Measurements from ENCODE around the gene OTUD6A. TPM values are rescaled to one million over a fixed set of nuclear protein-coding genes. Genes with fewer than 3 reads are reported as not detected.

The OTUD6A gene
- total and polyA plus RNA-seq, 9 of the 15 experiments (the other 6 are each of a cell fraction or from before 2014, with no cell fraction given), result not detected

- TF ChIP-seq, protein P1, sequence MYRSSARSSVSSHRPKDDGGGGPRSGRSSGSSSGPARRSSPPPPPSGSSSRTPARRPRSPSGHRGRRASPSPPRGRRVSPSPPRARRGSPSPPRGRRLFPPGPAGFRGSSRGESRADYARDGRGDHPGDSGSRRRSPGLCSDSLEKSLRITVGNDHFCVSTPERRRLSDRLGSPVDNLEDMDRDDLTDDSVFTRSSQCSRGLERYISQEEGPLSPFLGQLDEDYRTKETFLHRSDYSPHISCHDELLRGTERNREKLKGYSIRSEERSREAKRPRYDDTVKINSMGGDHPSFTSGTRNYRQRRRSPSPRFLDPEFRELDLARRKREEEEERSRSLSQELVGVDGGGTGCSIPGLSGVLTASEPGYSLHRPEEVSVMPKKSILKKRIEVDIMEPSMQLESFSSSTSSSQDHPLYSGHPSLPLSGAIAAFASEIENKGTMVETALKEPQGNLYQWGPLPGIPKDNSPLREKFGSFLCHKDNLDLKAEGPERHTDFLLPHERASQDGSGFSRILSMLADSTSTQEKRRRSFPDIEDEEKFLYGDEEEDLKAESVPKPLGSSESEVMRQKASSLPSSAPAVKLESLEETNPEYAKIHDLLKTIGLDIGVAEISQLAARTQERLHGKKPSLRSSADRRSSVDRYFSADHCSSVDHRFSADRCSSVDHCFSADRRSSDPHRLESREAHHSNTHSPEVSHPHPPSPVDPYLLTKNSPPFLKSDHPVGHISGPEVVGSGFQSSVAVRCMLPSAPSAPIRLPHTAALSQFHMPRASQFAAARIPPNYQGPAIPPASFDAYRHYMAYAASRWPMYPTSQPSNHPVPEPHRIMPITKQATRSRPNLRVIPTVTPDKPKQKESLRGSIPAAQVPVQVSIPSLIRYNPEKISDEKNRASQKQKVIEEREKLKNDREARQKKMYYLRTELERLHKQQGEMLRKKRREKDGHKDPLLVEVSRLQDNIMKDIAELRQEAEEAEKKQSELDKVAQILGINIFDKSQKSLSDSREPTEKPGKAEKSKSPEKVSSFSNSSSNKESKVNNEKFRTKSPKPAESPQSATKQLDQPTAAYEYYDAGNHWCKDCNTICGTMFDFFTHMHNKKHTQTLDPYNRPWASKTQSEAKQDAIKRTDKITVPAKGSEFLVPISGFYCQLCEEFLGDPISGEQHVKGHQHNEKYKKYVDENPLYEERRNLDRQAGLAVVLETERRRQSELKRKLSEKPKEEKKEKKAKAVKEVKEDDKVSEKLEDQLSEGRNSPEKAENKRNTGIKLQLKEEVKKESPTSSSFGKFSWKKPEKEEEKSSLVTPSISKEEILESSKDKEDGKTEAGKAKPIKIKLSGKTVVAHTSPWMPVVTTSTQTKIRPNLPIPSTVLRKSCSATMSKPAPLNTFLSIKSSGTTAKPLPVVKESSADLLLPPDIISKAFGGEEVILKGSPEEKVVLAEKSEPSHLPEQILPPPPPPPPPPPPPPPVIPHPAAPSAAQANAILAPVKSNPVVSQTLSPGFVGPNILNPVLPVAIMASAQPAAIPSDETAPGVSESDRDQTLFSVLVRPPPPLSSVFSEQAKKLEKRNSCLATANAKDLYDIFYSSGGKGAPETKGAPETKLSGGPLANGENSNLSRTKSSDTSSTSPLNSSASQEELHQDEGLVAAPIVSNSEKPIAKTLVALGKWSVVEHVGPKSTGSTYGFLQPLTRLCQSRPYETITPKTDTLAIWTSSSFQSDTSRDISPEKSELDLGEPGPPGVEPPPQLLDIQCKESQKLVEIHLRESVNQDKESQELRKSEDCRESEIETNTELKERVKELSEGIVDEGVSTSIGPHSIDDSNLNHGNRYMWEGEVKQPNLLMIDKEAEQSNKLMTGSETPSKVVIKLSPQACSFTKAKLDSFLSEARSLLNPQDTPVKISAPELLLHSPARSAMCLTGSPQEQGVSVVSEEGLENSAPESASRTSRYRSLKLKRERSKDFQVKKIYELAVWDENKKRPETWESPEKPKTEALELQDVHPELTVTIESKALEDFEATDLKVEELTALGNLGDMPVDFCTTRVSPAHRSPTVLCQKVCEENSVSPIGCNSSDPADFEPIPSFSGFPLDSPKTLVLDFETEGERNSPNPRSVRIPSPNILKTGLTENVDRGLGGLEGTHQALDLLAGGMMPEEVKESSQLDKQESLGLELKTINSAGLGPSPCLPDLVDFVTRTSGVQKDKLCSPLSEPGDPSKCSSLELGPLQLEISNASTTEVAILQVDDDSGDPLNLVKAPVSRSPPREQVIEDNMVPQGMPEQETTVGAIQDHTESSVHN (IDR thresholded peaks at IDR 0.05; ENCODE audit: borderline replicate concordance in 1 of 2, low read depth in 1 of 2), result no peak
- TF ChIP-seq FIP1L1 (IDR thresholded peaks at IDR 0.05; ENCODE audit: low read depth, low read length, poor library complexity, severe bottlenecking), result no peak
- TF ChIP-seq, protein P2, sequence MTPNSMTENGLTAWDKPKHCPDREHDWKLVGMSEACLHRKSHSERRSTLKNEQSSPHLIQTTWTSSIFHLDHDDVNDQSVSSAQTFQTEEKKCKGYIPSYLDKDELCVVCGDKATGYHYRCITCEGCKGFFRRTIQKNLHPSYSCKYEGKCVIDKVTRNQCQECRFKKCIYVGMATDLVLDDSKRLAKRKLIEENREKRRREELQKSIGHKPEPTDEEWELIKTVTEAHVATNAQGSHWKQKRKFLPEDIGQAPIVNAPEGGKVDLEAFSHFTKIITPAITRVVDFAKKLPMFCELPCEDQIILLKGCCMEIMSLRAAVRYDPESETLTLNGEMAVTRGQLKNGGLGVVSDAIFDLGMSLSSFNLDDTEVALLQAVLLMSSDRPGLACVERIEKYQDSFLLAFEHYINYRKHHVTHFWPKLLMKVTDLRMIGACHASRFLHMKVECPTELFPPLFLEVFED (CRISPR knock-in tag; conservative IDR thresholded peaks at IDR 0.05), result no peak
- TF ChIP-seq CC2D1A (IDR thresholded peaks at IDR 0.05), result no peak
- TF ChIP-seq, protein P3, sequence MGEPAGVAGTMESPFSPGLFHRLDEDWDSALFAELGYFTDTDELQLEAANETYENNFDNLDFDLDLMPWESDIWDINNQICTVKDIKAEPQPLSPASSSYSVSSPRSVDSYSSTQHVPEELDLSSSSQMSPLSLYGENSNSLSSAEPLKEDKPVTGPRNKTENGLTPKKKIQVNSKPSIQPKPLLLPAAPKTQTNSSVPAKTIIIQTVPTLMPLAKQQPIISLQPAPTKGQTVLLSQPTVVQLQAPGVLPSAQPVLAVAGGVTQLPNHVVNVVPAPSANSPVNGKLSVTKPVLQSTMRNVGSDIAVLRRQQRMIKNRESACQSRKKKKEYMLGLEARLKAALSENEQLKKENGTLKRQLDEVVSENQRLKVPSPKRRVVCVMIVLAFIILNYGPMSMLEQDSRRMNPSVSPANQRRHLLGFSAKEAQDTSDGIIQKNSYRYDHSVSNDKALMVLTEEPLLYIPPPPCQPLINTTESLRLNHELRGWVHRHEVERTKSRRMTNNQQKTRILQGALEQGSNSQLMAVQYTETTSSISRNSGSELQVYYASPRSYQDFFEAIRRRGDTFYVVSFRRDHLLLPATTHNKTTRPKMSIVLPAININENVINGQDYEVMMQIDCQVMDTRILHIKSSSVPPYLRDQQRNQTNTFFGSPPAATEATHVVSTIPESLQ (CRISPR knock-in tag; IDR thresholded peaks at IDR 0.05), result no peak
- TF ChIP-seq ELF1 (tag; IDR thresholded peaks at IDR 0.05), result peak; percentile 38; the same call in 1 of the 2 replicates
- TF ChIP-seq, protein P4, sequence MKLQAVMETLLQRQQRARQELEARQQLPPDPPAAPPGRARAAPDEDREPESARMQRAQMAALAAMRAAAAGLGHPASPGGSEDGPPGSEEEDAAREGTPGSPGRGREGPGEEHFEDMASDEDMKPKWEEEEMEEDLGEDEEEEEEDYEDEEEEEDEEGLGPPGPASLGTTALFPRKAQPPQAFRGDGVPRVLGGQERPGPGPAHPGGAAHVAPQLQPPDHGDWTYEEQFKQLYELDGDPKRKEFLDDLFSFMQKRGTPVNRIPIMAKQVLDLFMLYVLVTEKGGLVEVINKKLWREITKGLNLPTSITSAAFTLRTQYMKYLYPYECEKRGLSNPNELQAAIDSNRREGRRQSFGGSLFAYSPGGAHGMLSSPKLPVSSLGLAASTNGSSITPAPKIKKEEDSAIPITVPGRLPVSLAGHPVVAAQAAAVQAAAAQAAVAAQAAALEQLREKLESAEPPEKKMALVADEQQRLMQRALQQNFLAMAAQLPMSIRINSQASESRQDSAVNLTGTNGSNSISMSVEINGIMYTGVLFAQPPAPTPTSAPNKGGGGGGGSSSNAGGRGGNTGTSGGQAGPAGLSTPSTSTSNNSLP (IDR thresholded peaks at IDR 0.05; ENCODE audit: borderline replicate concordance, low read depth, low read length), result no peak
- no peak for TF ChIP-seq SMARCC2 (IDR thresholded peaks at IDR 0.05; ENCODE audit: low read depth)
- TF ChIP-seq ZNF778 (CRISPR knock-in tag; IDR thresholded peaks at IDR 0.05), result no peak
These were observed 28.8 kb upstream of the OTUD6A start (continued) for GRCh38 chrX:70033348-70034051.
